Activated CD4-positive, alpha-beta T cell treated with anti-CD3 and anti-CD28 coated beads for 1 hour (primary cell): Measurements from ENCODE around the gene KCNJ6.

Experiments
- DNase-seq: peaks from one replicate; pipeline ENCODE4 v3.0.0-alpha.2; 2020

The KCNJ6 gene

GRCh38 chr21:37711836-37712568 lies 204.3 kb downstream of the KCNJ6 start:
- no peak for DNase-seq

GRCh38 chr21:37711286-37711829 lies 204.9 kb downstream of the KCNJ6 start:
- DNase-seq: no peak

GRCh38 chr21:37710546-37711285 lies 205.5 kb downstream of the KCNJ6 start:
- DNase-seq: no peak

- no peak for DNase-seq
Observed at GRCh38 chr21:37704751-37705150, 211.5 kb downstream of the KCNJ6 start.

GRCh38 chr21:37702241-37702640 lies 214.0 kb downstream of the KCNJ6 start:
- no peak for DNase-seq

GRCh38 chr21:37700641-37701202 lies 215.5 kb downstream of the KCNJ6 start:
- DNase-seq: no peak

- DNase-seq: no peak
Observed at GRCh38 chr21:37699024-37699775, 217.1 kb downstream of the KCNJ6 start.

GRCh38 chr21:37696936-37697335 lies 219.3 kb downstream of the KCNJ6 start:
- DNase-seq: no peak

- DNase-seq: no peak
Observed at GRCh38 chr21:37695111-37695510, 221.1 kb downstream of the KCNJ6 start.

GRCh38 chr21:37688952-37689659 lies 227.2 kb downstream of the KCNJ6 start:
- no peak for DNase-seq

- DNase-seq: no peak
Observed at GRCh38 chr21:37686991-37687810, 229.1 kb downstream of the KCNJ6 start.

GRCh38 chr21:37684547-37684946 lies 231.7 kb downstream of the KCNJ6 start:
- no peak for DNase-seq

- DNase-seq: no peak
Observed at GRCh38 chr21:37684115-37684493, 232.2 kb downstream of the KCNJ6 start.

GRCh38 chr21:37683396-37684114 lies 232.7 kb downstream of the KCNJ6 start:
- no peak for DNase-seq

GRCh38 chr21:37682966-37683365 lies 233.3 kb downstream of the KCNJ6 start:
- DNase-seq: no peak

GRCh38 chr21:37677006-37677405 lies 239.3 kb downstream of the KCNJ6 start:
- DNase-seq: no peak

GRCh38 chr21:37675202-37675801 lies 241.0 kb downstream of the KCNJ6 start:
- DNase-seq: peak; percentile 26

- DNase-seq: no peak
Observed at GRCh38 chr21:37673801-37674575, 242.3 kb downstream of the KCNJ6 start.

- DNase-seq: no peak
Observed at GRCh38 chr21:37671381-37671780, 244.9 kb downstream of the KCNJ6 start.

GRCh38 chr21:37670883-37671282 lies 245.4 kb downstream of the KCNJ6 start:
- no peak for DNase-seq
